Fibroblast of skin of right quadriceps (primary cell): ENCODE results near the gene EN2.

Experiments
- DNase-seq: peaks from one replicate; pipeline ENCODE4 v3.0.0-alpha.2; 2013

Gene EN2

GRCh38 chr7:155488483-155489127 lies 30.7 kb downstream of the EN2 start:
- no peak for DNase-seq

DNA sequence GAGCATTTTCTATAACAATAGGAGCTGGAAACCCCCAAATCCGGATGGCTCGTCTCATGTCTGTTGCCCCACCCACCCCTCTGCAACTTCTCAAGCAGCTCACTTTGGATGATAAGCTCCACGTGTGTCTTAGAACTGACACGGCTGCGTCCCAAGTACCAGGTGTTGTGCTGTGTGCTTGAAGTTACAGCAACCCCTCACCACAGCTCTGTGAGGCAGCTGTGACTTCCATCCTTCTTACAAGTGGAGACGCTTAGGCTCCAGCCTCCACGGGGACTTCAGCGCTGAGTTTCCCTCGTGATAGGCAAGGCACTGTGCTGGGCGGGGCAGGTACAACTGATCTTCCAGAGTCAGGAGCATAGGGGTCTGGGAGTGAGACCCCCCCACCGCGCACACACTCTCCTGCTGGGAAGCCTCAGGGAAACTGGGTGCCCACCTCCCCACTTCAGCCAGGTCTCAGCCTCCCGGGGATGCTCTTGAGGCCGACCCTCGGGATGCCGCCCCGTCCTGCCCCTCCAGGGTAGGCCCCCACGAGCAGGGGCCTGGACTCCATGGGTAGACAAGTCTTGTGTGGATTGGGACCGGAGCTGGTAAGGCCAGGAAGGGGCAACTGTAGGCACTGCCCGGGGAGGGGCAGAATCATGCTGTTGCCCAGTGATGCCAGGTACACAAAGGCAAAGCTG lies 31.4 kb downstream of the EN2 start:
- no peak for DNase-seq

- no peak for DNase-seq
These were observed 32.1 kb downstream of the EN2 start for GRCh38 chr7:155489862-155490696.

GRCh38 chr7:155490697-155491628 lies 33.0 kb downstream of the EN2 start:
- no peak for DNase-seq

DNA sequence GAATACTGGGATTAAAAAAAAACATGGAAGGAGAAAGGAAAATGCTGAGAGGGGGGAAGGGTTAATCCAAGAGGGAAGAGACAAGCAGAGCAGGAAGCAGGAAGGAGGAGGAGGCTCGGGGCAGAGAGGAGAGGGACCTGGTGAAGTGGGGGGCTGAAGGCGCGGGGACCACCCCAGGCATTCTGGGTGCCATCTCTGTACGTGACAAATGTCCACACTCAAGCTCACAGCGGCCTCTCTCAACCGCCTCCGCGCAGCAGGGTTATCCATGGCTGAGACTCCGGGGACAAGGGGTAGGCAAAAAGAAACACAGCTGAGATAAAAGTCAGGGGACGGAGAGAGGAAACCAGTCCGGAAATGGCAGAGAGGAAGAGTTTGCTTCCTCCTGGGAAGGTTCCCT lies 33.9 kb downstream of the EN2 start:
- DNase-seq, result no peak

DNA sequence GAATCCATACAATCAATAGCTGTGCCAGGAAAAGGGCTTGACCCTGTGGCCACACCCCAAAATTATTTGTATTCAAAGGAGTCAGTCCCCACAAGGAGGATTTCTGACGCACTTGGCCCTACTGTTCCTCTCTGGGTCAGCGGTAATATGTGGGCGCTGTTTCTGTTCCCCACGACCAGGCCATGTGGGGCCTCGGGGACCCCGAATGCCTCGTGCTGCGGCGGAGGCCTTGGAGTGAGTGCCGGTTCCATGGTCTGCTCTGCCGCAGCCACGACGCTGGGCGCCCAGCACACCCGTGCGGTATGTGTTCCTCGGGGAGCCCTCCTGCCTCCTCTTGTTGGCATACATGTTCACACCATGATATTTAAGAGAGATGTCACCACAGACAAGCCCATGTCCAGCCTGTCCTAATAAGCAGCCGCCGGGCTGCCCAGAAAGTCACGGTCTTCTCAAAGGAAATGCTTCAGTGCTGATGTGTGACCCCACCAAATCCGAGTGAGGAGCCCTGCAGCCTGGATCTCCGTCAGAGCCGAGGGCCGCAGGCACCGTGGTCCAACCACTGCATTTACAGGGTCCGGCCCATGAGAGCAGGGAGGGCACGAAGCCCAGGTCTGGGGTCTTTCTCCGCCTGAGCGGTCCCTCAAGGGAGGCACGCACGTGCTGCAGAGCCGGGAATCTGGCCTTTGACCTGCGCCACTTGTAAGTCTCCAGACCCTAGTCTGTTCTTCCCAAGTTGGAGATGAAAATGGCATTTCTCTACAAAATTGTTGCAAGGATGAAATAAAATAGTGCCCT lies 36.0 kb downstream of the EN2 start:
- DNase-seq, result no peak

DNA sequence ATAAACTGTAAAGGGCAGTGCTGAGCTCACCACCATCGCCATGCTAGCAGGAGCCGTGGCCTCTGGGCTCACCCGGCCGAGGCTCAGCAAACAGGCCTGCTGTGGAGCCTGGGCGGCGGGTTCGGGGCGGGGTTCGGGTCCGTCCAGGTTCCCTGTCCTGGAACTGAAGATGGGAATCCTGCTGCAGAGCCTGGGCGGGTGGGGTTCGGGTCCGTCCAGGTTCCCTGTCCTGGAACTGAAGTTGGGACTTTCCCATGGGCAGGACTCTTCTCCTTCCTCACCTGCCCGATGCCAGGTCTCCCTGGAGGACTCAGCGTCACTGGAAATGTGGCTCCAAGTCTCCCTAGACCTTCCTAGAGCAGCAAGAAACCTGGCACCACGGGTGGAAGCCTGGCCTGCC lies 36.6 kb downstream of the EN2 start:
- no peak for DNase-seq

- no peak for DNase-seq
These were observed 37.7 kb downstream of the EN2 start for GRCh38 chr7:155495440-155496248.

- DNase-seq, result no peak
These were observed 38.5 kb downstream of the EN2 start for GRCh38 chr7:155496267-155497005.

DNA sequence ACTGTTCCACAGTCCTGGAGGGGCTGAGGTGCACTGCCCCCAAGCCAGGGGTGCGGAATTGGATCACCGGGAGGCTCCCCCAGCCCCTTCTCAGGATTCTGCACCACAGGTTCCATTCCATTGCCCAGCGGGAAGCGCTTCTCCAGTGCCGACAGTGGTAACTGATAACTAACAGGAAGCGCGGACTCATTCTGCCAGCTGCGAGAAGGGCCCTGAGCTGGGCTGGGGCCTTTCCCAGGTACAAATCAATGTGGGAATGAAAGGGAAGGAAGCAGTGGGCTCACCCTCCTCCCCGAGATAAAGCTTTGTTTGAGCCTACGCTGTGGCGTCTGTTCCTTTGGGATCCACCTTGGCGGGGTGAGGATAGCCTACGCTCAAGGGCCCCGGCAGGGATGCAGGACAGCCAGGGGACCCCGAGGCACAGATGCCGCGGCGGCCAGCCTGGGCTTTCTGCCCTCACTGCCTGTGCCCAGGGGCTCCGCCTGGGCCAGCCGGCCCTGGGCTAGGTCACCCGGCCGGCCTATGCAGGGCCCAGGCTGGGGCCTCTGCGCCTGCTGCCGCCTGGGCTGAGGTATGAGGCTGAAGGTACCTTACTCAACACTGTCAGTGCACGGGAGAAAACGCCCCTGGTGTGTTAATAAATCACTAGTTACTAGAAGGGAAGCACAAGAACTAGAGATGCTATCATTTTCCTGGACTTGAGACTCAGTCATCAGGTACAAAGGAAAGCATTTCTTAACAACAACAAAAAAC lies 39.4 kb downstream of the EN2 start:
- DNase-seq, result no peak

GRCh38 chr7:155505422-155505793 lies 47.5 kb downstream of the EN2 start:
- no peak for DNase-seq

DNA sequence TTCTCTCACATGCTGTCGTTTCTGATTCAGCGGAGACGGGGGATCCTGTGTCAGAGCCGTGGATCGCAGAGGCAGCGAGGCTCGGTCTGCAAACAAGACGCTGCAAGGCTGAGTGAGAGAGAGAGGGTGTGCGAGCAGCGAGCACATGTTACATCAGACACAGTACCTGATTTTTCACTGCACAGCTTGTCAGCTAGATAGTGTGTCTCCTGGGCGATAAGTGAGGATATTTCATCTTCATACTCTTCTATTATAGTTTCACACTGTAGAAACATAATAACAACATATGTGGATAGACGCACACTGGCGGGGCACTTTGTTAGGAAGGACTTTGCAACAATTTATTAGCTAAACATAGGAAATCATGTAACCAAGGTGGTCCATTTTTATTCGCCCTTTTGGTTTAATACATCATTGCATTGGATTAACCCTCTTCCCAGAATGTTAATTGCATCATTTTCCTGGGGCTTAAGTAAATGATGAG lies 49.0 kb downstream of the EN2 start:
- no peak for DNase-seq

- no peak for DNase-seq
These were observed 49.6 kb downstream of the EN2 start for GRCh38 chr7:155507576-155507975.

GRCh38 chr7:155508376-155509358 lies 50.7 kb downstream of the EN2 start:
- DNase-seq, result no peak

DNA sequence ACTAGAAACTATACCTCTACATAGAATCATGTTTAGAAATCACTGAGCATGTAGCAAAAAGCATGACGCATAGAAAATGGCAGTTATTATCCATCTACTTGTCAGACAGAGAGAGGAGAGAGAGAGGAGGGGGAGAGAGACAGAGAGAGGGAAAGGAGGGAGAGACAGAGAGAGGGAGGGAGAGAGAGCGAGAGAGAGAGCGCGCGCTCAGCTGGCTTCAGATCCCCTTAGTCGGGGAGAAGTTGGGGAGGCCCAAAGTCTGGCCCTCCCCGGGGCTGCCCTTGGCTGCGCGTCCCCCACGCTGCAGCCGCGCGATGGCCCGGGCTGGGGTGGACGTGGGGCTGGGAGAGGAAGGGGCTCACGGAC lies 51.4 kb downstream of the EN2 start:
- no peak for DNase-seq

DNA sequence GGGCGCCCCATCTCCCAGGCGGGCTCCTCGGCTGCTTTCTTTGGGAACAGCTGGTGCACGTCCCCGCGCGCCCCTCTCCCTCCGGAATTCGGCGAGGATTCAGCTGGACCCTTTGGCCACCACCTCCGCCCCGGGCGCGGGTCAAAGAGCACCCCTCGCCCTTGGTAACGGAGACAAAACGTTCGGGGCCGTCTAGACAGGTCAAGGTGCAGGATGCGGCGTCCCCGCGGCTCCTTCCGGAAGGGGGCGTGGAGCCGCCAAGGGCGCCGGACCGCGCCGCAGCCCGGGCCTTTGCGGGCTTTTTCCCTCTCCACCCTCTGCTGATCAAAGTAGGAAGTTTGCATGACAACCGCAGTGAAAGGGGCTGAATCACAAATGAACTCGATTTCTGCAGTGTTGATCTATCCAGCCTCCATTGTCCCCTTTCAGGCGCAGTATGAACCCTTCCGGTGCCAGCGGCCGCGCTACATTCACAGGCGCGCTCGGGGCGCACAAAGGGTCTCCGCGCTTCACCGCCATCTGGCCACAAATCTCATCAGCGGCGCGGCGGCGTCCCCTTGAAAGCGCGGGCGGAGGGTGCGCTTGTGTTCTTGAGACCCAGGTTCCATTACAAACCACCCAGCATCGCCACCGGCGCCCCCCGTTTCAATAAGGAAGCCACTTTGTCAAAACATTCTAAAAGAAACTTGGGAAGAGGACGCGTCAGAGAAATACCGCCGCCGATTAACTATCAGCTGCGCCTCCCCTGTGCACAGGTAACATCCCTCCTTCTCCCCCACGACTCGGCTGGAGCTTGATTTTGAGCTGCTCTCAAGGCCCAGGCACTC lies 52.0 kb downstream of the EN2 start:
- DNase-seq, result no peak

DNA sequence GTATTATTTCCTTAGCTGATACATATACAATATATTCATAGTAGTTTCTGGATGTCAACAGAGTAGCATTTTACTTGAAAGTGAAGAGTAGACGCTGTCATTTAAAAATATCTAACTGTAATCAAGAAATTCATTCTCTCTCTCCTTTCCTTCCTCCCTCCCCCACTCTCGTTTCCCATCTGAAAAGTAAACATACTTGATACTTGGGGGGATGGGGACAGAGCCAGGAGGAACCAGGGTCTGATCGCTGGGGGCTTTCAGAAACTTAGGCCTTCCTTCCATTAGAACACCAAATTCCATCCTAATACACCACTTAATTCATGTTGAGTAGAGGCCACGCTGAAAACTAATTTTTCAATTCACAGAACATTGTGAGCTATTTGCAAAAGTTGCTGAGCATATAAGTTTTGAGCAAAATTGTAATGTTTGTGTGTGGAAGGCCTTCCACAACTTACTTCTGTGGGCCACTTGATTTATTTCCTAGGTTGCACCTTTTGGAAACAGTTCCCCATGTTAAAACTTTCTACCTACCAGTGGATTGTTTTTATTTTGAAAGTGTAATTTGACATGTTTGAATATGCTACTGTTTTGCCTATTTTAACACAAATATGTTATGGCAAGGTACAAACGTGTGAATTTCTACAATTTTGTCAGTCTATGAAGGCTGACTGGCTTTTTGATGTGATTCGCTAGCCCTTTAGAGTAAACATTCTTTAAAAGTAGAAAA lies 53.2 kb downstream of the EN2 start:
- DNase-seq, result no peak
